ENCODE measurements around the gene GDF7. TPM values are rescaled to one million over a fixed set of nuclear protein-coding genes. Genes with fewer than 3 reads are reported as not detected.
A peak's percentile ranks its signal among the peaks of the same experiment; 100 is the strongest.

Gene GDF7
- total and polyA plus RNA-seq, 2 of the 8 experiments (the other 6 are each of a cell fraction or from before 2014, with no cell fraction given): 0.04 to 0.06 TPM

GRCh38 chr2:20673686-20674308 is 6.9 kb downstream of the GDF7 start:
- Histone ChIP-seq H3K79me1 (ENCODE audit: low read depth, low read length) (no peaks in the 10 kb centered on the region), H3K4me3 (ENCODE audit: extremely low read depth in 1 of 4, insufficient read depth in 2 of 4, low read depth in 3 of 4, low read length in 4 of 4) (no peak overlapping the region), H2BK12ac (ENCODE audit: low read depth, low read length) (0 out of 2 replicates have a peak overlapping the region, but pooled peaks have one; percentile 61), H3K27ac (ENCODE audit: low read depth, low read length) (no peak overlapping the region), H4K20me1 (replicated peaks in 1 of 2; ENCODE audit: control insufficient read depth in 1 of 2, insufficient read depth in 2 of 2, low read length in 2 of 2) (peaks cover 6% of the 10 kb centered on the region in 2 experiments), H3K4me2 (ENCODE audit: insufficient read depth in 1 of 2, low read depth in 2 of 2, low read length in 2 of 2) (peak overlapping the region; percentile 6 to 31; a peak in 1 of 4 replicates), H3K4ac (replicated peaks; ENCODE audit: insufficient read length, low read depth, low read length) (no peak overlapping the region), H3K27me3 (replicated peaks in 1 of 4; ENCODE audit: control insufficient read depth in 3 of 4, extremely low read depth in 1 of 4, insufficient read depth in 3 of 4, low read length in 3 of 4) (peaks cover 28 to 63% (median 53%) of the 10 kb centered on the region in 4 experiments), H2BK20ac (ENCODE audit: low read length) (peak overlapping the region; percentile 15; the same call in 1 of the 2 replicates), H2BK120ac (replicated peaks; ENCODE audit: low read depth, low read length) (no peak overlapping the region), H4K91ac (replicated peaks; ENCODE audit: insufficient read length, low read length) (no peak overlapping the region), H3K9me3 (ENCODE audit: insufficient read depth in 2 of 2, low read depth in 1 of 2, low read length in 1 of 2) (no peaks in the 10 kb centered on the region; a peak in 1 of 4 replicates), H3K18ac (ENCODE audit: extremely low read depth, low read length) (no peak overlapping the region), H3K56ac (replicated peaks; ENCODE audit: insufficient read length, low read depth, low read length) (no peak overlapping the region), H3K36me3 (ENCODE audit: control insufficient read depth in 2 of 4, insufficient read depth in 4 of 4, low read length in 3 of 4) (peaks cover 0 to 5% (median 0%) of the 10 kb centered on the region in 4 experiments; a peak in 1 of 8 replicates), H3K14ac (ENCODE audit: insufficient read length) (no peak overlapping the region), H3K4me1 (replicated peaks in 1 of 4; ENCODE audit: control insufficient read depth in 3 of 4, insufficient read depth in 4 of 4, low read length in 3 of 4) (peaks cover 9 to 34% (median 21%) of the 10 kb centered on the region in 4 experiments), H3K23me2 (ENCODE audit: low read depth, low read length) (no peaks in the 10 kb centered on the region), H2AK5ac (ENCODE audit: low read depth, low read length) (no peak overlapping the region), H4K8ac (ENCODE audit: extremely low read depth, insufficient read depth, low read length) (no peak overlapping the region), H2BK15ac (ENCODE audit: low read length) (no peak overlapping the region), H2AFZ (ENCODE audit: low read length) (no peak overlapping the region), H2BK5ac (ENCODE audit: low read depth, low read length) (no peak overlapping the region), H3K79me2 (ENCODE audit: control insufficient read depth in 1 of 2, insufficient read depth in 2 of 2, low read length in 2 of 2) (no peaks in the 10 kb centered on the region), H3K23ac (ENCODE audit: insufficient read length) (no peak overlapping the region), H4K5ac (ENCODE audit: insufficient read length, low read depth, low read length) (no peak overlapping the region), H3K9ac (replicated peaks in 1 of 4; ENCODE audit: extremely low read depth in 1 of 4, low read depth in 3 of 4, low read length in 3 of 4) (no peak overlapping the region)
- FAIRE-seq (no peak), DNase-seq (ENCODE audit: low read depth in 1 of 2, low spot score in 2 of 2) (no peak)
- TF ChIP-seq SIX5 (IDR thresholded peaks at IDR 0.05; ENCODE audit: low read depth, low read length) (0 out of 2 replicates have a peak, but pooled peaks have one; percentile 6), KDM1A (IDR thresholded peaks at IDR 0.05; ENCODE audit: borderline replicate concordance, low read length) (no peak)
- WGBS, 2 experiments (ENCODE audit: extremely low coverage in 1 of 2, insufficient coverage in 1 of 2, insufficient read length in 1 of 2, insufficient replicate concordance in 2 of 2, low coverage in 1 of 2, low lambda C conversion rate in 2 of 2, missing lambda C conversion rate in 1 of 2): 57% methylated on average over 5 of the region's 5 CpGs; no CpG with 5 or more reads in 1 of the 2 experiments
- CTCF ChIA-PET (ENCODE audit: partially characterized antibody): interaction anchor here (0.9 to 8.7 kb wide), 8 partner anchors 10 to 350 kb away, joined by 3 to 266 read pairs (median 29); partner anchors contain the start of gene GDF7
- POLR2A ChIA-PET (ENCODE audit: partially characterized antibody): interaction anchor here (1.4 to 2.3 kb wide), 3 partner anchors 9 to 150 kb away, joined by 4 to 6 read pairs (median 5); partner anchors contain the start of genes HS1BP3 and LDAH

Measured in H1 (cell line).